ENCODE results near the gene POLR3H.
A peak's percentile ranks its signal among the peaks of the same experiment; 100 is the strongest.

Gene POLR3H

GRCh38 chr22:41532908-41533825, 11.1 kb downstream of the POLR3H start:
- peak; percentile 40 for DNase-seq

DNA sequence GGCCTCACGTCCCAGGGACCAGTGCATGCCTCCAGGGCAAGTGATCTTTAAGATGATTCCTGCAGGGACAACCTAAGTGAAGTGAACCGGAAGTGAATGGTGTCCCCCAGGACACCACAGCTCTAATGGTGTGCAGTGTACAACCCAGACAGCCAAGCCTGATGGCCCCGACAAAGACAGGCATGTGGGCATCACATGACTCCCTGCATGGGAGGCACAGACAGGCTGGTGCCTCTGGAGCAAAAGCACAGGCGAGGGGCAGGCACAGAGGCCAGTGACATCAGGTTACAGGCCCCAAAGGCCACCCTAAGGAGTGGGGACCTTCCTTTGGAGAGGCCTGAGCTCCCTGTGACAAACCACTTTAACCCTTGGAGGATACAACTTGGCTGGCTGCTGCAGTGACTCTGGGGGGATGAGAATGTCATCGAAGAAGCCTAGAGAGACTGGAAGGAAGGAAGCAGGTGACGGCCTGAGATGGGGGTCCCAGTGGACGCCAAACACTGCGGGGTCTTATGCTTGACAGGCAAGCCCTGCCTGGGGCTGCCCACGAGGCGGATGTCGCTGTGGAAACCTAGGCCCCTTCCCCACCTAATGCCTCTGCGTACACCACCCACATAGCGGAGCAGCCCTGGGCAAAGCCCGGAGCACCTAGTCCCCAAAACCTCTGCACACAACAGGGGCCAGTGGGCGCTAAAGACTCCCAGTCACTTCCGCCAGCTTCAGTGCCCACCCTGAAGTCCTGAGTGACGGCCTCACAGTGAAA, 12.4 kb downstream of the POLR3H start:
- no peak for DNase-seq

GRCh38 chr22:41530890-41531714, 13.2 kb downstream of the POLR3H start:
- no peak for DNase-seq

- DNase-seq = no peak
Observed at GRCh38 chr22:41528938-41529561, 15.2 kb downstream of the POLR3H start.

- DNase-seq = no peak
Observed at GRCh38 chr22:41528132-41528766, 16.0 kb downstream of the POLR3H start.

- DNase-seq = no peak
Observed at GRCh38 chr22:41526830-41527799, 17.2 kb downstream of the POLR3H start.

GRCh38 chr22:41526226-41526829, 17.9 kb downstream of the POLR3H start:
- no peak for DNase-seq

DNA sequence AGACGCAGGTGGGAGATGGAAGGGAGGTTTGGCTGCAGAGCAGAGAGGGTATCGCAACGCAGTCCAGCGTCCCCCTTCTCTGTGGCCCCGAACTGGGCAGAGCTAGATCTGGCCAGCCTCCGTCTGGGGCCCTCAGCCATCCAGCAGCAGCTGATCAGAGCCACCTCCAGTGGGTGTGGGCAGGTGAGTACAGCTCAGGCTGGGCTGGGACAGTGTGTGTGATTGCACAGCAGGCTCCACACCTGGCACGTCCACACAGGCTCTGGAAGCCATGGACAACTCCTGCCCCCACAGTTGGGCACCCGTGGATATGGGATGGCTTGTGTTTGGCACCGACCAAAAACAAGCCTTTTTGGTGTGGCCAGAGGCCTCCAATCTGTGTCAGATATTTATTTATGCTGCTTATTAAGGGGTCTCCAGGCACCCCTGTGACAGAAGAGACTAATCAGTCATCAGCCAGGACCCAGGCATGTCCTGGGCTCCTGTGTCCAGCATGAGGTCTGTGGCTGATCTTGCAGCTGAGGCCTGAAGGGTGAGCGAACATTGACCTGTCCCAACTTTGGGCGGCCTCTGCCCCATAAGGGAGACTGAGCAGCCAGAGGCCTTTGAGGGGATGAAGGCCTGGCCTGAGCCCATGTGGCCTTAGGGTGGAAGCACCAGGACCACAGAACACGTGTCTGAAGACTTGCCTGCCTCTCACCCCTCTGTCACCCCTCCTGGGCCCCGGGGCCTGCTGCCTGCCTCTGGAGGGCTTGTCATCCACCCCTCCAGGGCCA, 18.6 kb downstream of the POLR3H start:
- DNase-seq = no peak

- no peak for DNase-seq
Observed at GRCh38 chr22:41524809-41525449, 19.3 kb downstream of the POLR3H start.

DNA sequence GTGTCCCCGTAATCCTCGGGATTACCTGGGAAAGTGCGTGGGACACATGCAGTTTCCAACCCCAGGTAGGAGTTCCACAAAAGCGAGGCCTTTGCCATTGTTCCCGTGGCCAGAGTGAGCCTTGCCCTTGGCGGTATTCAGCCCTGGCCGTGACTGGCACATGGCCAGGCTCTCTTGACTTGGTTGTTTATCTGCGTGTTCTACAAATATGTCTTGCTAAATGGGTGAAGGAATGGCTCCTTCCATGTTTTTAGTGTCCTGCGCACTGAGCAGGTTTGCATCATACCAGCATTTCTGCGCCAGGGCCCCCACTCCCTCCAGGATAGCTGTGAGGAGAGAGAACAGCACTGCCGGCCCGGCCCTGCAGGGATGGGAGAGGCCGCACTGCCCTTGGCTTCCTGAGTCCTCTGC, 20.0 kb downstream of the POLR3H start:
- DNase-seq = no peak

DNA sequence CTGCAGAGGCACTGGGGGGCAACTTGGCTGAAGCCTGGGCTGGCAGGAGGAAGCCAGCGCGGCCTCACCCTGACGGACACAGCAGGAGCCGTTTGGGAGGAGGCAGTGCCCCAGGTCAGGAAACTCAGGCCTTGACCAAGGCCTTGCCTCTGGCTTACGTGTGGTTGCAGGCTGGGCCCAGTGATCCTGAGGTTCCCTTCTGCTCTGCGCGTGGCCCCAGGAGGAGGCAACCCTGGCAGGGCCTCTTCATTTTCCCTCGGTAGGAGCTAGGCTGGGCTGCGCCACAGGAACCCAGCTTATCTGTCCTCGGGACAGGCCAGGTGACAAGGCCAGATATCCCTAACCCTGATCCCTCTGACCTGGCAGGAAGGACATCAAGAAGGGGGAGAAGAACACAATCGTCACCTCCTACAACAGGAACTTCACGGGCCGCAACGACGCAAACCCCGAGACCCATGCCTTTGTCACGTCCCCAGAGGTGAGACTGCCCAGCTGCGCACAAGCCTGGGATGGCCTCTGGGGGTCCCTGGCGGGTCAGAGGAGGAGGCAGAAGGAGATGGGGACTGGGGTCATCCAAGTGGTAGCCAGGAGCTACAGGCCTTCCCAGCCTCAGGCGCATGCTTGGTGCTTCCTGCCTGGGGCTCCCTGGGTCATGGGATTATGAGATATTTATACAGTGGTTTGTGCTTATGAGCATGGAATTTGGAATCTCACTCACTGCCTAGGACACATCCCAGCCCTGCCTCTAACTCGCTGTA, 20.6 kb downstream of the POLR3H start:
- no peak for DNase-seq

DNA sequence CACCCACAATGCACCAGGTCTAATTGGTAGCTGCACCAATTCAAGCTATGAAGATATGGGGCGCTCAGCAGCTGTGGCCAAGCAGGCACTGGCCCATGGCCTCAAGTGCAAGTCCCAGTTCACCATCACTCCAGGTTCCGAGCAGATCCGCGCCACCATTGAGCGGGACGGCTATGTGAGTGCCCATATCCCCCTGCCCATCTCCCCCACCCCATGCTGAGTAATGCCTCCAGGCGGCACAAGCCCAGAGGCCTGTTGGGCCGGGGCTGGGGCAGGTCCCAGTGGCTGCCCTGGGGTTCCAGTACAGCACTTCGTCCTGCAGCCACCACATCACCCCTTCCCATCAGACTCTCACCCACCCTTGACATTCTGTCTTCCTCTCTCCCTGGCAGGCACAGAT, 21.5 kb downstream of the POLR3H start:
- DNase-seq = no peak

DNA sequence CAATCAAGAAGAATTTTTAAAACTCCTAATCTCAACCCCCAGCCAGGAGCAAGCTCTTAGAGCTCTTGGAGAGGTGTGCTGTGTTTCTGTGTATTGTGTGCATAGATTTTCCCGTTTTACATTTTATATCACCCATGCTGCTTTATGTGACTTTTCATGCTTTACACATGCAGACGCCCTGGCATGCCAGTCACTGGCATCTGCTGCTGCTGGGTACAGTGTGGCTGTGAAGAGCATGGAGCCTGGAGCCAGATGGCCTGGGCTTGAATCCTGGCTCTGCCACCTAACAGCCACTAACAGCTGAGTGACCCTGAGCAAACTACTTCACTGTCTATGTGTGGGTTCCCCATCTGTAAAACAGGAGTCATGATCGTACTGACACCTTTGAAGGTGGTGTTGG, 23.1 kb downstream of the POLR3H start:
- DNase-seq = no peak

DNA sequence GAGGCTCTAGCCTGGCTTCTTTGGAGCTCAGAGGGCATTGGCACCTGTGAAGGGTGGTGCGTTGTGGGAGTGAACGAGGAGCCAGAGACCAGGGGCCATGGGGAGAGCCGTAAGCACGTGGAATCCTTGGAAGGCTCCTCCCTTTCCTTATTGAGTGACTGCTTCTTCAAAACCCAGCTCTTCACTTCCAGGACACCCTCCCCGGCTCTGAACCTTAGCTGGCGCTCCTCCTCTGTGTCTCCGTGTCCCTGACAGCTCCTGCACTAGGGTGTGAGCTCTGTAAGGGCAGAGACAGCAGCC, 26.3 kb downstream of the POLR3H start:
- no peak for DNase-seq

DNA sequence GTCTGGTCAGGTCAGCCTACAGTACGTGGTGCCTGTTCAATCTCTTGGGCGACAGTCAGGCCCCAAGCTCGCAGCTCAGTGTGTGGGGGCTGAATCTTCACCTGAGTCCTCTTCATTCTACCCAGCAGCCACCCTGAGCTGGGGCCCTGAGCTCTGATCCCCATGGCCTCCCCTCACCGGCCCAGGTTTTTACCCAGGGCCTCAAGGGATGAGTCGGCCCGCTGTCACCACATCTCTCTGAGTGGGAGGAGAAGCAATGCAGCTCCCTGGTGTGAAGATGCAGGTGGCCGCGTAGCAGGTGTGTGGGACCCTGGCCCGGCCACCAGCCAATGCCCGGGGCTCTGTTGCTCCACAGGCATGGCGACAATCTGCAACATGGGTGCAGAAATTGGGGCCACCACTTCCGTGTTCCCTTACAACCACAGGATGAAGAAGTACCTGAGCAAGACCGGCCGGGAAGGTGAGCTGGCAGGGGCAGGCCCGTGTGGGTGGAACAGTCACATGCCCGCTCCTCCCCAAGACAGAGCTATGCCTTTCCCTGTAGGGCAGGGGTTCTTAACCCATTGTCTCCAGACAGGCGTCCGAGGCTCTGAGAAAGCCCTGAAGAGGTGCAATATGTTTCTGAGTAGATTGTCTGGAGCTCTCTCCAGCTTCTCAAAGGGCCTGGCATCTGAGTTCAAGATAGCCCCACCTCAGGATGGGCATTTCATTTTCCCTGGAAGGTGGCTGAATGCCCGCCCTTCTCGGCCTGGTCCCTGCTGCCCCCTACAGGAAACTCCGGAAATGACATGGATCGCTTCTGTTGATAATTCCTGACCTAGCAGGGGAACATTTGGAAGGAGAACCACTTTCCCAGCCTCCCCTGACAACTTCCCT, 26.9 kb downstream of the POLR3H start:
- DNase-seq = peak; percentile 35

DNA sequence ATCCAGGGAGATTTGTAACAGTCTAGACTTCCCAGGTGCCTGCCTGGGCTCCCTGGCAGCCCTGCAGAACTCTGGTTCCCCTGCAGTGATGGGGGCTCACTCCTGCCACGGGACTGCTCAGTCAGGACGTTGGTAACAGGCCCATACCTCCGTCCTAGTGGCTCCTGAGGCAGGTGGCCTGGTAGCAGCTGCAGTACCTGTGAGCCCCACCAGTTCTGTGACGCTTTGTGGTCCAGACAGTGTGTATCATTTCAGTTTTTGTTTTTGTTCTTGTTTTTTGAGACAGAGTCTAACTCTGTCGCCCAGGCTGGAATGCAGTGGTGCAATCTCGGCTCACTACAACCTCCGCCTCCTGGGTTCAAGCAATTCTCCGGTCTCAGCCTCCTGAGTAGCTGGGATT, 27.8 kb downstream of the POLR3H start:
- DNase-seq = no peak

GRCh38 chr22:41513391-41513790, 30.9 kb downstream of the POLR3H start:
- no peak for DNase-seq

All from NCI-H2029 (cell line).